ENCODE data around the gene CDC123.
"Not testable (repeated sequence)": the region's sequence is repeated elsewhere in the genome, so short reads cannot be mapped to it uniquely, and the experiment has no call there.

Gene CDC123

DNA sequence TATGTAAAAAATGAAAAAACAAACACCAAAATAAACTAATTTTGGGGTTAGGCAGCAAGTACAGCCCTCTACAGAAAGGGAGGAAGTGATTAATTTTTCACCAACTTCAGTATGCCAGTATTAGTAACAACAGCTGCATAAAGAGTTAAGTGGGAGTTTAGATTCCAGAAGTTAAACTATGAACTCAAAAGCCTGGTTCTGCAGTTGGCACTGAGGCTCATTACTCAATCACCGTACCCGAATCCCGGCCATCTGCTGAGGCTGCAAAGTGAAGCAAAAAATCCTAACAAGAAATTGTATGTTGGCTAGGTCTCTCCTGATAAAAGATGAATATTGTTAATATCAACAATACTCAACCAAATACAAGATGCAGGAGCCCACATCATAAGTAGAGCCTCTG lies 4.3 kb upstream of the CDC123 start:
- DNase-seq (ENCODE audit: low read depth in 2 of 2), result no peak

DNA sequence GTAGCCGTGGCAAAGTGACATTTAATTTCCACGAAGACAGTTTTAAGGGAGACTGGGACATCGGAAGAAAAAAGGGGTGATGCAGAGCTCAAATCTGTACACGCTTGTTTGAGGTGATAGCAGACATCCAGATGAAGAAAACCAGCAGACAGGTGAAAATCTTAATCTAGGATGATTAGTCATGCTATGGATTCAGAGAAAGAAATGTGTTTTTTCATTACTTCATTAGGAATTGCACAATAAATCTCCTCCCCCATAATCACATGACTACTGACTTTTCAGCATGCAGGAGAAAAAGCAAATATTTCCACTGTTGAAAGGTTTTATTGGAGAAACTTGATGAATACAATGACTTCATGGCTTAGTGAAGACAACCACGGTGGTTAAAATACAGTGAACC lies 2.8 kb upstream of the CDC123 start:
- DNase-seq (ENCODE audit: low read depth in 2 of 2), result no peak

DNA sequence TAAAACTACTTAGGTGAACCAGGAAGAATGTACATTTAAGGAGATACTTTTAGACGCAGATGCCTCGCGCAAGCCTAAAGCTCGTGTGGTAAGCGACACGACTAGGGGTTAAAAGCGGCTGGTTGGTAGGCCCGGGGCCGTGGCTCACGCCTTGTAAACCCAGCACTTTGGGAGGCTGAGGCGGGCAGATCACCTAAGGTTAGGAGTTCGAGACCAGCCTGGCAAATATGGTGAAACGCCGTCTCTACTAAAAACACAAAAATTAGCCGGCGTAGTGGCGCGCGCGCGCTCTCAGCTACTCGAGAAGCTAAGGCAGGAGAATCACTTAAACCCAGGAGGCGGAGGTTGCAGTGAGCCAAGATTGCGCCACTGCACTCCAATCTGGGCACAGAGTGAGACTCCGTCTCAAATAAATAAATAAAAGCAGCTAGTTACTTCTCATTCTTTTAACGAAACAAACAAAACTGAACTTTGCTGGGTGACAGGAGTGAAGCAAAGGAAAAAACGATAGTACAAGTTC lies 1.2 kb upstream of the CDC123 start:
- DNase-seq (ENCODE audit: low read depth in 2 of 2), result no peak

DNA sequence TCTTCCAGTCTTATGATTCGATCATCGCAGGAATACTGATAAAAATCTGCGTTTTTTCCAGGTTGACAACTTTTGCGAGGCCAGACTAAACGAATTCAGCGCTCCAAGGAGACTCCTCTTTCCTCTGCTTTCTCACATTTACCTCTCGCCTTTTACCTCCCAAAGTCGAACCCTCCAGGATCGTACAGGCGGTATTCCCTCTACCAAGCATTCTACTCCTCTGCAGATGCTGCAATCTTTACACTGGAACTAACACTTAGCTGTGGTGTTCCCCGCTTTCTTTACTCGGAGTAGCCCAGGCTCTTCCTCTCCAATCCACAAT lies 746 bp upstream of the CDC123 start:
- DNase-seq (ENCODE audit: low read depth in 2 of 2), result no peak

DNA sequence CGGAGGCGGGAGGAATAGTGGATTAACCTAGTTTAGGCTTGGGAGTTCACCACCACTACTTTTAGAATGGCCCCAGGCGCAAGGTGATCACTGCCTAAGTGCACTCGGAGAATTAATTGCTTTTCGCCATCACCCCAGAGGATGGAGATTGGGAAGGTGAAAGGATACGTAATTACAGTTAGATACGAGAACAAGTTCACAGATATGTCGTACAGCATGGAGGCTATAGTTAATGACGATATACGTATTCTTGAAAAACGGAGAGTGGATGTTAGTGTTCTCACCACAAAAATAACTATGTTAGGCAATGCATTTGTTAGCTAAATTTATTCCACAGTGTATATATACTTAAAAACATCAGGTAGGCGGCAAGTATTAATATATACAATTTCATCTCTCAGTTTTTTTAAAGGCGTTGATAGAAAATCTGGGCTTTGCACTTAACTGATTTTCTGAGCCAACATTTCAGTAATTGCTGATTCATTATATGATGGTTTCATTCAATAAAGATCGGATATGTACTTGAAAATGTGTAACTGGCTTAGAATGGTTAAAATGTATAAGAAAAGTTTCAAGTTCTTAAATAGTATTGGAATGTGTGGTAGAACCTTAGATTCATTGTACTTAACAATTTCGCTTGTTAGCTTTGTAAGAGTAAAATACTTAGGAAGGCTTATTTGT lies 683 bp downstream of the CDC123 start:
- no peak for DNase-seq (ENCODE audit: low read depth in 2 of 2)

DNA sequence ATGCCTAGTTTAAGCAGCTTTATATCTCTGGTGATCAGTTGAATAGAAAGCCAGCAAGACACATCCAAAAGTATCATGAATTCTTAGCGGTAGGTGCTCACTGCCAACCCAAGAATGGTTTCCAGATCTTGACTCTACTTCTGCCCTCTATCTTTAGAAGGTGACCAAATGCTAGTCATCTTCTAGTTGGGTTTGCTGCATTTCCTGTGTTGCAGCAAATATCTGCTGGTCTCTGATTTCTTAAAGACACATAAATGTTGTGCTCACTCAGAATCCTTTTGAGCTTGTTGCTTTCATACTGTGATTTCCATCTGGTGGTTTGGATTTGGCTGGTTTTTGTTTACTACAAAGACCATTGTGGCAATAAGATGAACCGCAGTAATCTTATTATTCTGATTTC lies 2.2 kb downstream of the CDC123 start:
- DNase-seq (ENCODE audit: low read depth in 2 of 2), result no peak

DNA sequence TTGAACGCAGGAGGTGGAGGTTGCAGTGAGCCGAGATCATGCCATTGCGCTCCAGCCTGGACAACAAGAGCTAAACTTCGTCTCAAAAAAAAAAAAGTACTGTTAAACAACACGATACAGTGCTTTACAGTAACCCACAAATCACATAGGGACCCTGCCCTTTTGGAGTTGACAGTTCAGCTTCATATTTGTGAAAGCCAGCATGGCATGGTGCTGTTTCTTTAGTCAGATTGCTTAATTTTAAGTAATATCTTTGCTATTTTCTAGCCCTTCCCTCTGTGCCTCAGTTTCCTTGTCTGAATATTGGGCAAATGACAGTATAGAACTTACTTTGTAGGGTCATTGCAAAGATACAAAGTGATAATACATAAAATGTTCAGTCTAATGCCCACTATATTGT lies 4.9 kb downstream of the CDC123 start:
- no peak for DNase-seq (ENCODE audit: low read depth in 2 of 2)

DNA sequence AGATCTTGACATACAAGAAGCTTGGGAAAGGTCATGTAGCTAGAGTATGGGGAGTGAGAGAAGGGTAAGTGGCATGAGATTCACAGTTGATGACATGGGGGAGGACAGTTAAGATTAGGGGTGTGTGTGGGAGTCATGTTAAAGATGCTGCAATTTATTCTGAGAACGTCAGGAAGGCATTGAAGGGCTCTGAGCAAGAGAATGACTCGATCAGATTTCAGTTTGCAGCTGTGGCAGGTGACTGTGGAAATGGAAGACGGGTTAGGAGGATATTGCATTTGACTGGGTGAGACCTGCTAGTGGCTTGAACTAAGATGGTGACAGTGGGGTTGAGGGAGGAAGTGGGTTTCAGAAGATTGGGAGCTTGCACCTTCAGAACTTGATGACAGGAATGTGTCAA lies 5.6 kb downstream of the CDC123 start:
- no peak for DNase-seq (ENCODE audit: low read depth in 2 of 2)

DNA sequence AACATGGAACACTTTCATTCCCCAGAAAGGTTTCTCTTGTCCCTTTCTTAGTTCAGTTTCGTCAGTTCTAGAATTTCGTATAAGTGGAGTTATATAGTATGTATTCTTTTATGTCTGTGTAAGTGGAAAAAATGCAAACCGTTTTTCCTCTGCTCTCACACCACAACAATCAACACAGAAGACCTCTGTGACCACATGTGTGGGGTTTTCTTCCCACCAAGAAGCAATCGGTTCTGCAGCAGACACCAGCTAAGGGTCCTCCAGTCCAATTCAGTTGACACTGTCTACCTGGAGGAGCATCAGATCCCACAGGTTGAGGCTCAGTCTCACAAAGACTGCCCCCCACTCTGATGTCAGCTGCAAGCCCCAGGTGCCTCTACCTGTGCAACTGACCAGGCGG lies 6.2 kb downstream of the CDC123 start:
- DNase-seq (ENCODE audit: low read depth in 2 of 2), result no peak

DNA sequence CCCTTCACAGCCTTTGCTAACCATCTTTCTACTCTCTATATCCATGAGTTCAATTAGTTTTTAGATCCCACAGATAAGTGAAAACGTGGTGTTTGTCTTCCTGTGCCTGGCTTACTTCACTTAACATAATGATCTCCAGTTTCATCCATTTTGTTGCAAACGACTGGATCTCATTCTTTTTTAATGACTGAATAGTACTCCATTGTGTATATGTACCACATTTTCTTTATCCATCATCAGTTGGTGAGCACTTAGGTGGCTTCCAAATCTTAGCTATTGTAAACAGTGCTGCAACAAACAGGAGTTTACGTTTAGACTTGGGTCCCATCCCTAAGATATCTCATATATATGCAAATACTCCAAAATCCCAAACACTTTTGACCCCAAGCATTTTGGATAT lies 9.1 kb downstream of the CDC123 start:
- DNase-seq (ENCODE audit: low read depth in 2 of 2), result no peak

DNA sequence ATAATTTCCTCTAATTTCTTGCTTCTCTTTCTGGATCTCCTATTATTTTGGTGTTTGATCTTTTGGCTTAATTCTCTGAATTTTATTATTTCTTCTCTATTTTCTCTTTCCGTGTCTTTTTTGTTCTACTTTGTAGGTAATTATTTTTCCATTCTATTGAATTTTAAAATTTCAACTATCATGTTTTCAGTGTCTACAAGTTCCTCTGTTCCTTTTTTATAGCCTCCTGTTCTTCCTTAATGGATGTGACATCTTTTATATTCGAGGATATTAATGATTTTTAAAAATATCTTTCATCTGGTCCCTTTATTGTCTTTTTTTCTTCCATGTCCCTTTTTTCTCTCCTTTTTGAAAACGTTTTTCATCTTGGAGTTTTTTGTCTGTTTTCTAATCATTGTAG lies 11.1 kb downstream of the CDC123 start:
- DNase-seq (ENCODE audit: low read depth in 2 of 2), result no peak

DNA sequence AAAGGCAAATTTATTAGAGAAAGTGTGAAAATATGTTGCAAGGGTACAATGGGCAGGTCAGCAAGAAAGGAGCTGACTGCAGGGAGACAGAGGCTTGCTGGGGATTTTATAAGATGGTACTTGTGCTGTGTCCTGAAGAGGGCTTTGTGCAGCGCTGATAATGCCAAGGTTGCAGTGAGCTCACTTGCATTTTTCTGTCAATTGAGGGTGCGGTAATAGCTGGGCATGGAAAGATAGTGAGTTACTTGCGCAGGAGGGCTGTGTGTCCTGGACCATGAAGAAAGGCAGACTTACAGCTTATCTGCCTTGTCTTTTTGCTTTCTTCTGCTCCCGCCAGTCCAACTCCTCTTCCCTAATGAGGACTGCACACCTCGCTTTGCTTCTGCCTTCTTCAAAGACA lies 12.5 kb downstream of the CDC123 start:
- DNase-seq (ENCODE audit: low read depth in 2 of 2), result no peak

DNA sequence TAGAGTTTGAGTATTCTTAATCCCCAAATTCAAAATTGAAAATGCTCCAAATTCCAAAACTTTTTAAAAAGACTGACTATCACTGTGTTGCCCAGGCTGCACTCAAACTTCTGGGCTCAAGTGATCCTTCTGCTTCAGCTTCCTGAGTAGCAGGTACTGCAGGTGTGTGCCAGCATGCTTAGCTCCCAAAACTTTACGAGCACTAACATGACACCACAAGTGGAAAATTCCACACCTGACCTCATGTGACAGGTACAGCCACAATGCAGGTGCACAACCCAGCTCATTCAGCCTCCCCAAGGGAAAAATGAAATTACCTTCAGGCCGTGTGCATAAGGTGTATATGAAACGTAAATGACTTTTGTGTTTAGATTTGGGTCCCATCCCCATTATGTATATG lies 16.5 kb downstream of the CDC123 start:
- no peak for DNase-seq (ENCODE audit: low read depth in 2 of 2)

DNA sequence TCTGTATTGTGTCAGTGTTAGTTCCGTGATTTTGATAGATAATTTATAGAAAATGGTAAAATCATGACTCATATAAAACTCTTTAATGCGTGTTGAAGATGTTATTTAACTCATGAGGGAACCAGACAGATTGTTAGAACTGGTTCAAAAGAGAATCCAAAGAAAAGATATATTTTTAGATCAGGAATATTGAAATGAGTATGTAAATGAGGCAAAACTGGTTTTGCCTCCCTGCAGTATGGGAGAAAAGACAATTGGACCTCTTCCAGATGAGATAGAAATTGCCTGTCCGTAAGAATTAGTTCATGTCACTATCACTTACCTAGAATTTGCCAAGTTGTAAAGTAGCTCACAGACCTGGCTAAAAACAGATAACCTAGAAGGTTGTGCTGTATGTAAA lies 17.6 kb downstream of the CDC123 start:
- no peak for DNase-seq (ENCODE audit: low read depth in 2 of 2)

DNA sequence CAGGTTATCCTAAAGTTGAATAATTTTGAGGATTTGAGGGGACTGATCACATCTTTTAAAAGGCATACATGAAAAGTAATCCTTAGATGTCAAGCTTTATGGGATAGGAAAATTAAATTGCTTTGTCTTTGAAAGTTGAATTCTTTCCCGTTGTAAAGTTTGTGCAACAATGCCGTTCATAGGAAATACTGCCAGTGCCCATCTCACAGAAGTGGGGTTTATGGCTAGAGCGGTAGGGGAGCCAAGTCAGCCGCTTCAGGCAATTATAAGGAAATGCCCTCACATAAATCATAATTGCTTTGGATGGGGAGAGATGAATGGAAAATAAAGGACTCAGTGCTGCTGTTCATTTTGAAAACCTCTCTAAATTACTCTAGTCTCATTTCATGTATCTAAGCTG lies 18.1 kb downstream of the CDC123 start:
- DNase-seq (ENCODE audit: low read depth in 2 of 2), result no peak

DNA sequence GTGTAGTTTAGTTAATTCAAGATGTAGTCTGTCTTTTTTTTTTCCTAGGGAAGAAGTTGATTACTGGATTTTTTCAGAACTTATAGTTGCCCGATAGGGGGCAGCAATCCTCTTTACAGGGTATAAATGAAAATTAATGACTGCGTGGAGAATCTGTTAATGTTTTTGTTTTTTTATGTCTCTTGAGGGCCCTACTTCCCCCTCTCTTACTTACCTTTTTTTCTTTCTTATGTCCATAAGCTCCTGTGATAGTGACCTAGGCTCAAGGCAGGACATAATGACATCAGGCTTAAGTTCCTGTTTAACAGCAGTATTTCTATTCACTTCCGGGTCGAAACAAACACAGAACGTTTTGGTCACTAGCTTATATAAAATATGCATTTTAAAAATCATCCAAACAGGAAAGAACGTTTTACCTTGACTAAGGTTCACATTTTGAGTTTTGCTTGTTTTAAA lies 18.8 kb downstream of the CDC123 start:
- no peak for DNase-seq (ENCODE audit: low read depth in 2 of 2)

DNA sequence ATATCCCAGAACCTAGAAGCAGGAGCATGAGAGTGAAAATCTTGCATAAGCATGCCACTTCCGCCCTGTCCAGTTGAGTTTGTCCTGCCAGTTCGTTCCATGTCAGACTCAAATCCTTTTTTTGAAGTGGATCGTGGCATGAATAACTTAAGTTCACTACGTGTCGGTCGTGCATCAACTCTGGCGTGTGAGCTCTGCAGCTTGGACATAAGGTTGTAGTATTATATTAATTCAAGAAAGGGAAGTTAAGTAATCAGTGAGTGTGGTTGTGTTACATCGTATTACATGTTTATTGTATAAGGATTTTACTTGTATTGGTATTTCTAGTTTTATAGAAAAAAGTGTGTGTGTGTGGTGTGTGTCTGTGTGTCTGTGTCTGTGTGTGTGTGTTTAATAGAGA lies 23.0 kb downstream of the CDC123 start:
- no peak for DNase-seq (ENCODE audit: low read depth in 2 of 2)

DNA sequence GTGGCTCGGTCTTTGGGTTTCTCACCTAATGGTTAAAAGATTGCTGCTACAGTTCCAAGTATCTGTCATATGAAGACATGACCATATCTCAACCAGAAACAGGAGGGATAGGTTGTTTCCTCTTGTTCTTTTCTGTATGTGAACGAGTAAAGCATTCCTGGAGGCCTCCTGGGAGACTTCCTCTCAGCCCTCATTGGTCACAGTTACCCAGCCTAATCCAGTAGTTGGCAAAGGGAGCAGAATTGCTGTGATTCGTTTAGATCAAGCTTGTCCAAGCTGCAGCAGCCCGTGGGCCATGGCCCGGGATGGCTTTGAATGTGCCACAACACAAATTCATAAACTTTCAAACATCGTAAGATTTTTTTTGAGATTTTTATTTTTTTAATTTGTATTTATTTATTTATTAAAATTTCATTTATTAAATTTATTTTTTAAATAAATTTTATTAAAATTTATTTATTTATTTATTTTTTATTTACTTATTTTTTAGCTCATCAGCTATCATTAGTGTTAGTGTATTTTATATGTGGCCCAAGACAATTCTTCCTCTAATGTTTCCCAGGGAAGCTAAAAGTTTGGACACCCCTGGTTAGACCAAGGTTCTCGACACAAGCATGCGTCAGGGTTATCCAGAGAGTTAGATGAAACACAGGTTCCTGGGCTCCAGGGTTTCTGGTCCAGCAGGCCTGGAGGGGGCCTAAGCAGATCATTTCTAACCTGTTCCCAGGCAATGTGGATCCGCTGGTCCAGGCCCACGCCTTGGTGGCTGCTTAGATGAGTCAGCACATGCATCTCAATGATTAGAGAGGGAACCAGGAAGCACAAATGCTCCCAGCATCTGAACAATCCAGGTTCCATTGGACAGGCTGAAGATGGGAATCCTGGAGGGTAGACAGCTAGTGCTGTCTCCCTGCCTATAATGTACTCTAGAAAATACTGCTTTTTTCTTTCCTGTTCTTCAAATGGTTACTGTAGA lies 25.6 kb downstream of the CDC123 start:
- no peak for DNase-seq (ENCODE audit: low read depth in 2 of 2)

DNA sequence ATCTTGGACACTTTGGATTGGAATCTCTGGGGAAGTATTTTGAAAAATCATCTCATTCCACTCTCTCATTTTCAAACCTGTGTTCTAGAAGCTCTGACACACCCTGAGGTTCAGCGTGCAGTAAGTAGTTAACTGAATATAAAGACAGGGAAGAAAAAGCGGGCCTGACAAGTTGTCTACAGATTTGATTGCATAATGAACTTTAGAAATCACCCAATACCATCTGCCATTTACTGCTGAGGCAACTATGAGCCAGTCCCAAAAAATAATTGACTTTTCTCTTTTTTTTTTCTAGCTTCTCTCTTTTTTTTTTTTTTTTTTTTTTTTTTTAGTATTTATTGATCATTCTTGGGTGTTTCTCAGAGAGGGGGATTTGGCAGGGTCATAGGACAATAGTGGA lies 29.5 kb downstream of the CDC123 start:
- DNase-seq (ENCODE audit: low read depth in 2 of 2), result no peak

DNA sequence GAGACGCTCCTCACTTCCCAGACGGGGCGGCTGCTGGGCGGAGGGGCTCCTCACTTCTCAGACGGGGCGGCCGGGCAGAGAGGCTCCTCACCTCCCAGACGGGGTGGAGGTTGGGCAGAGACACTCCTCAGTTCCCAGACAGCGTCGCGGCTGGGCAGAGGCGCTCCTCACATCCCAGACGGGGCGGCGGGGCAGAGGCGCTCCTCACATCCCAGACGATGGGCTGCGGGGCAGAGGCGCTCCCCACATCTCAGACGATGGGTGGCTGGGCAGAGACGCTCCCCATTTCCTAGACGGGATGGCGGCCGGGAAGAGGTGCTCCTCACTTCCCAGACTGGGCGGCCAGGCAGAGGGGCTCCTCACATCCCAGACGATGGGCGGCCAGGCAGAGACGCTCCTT lies 30.4 kb downstream of the CDC123 start:
- DNase-seq (ENCODE audit: low read depth in 2 of 2), result not testable (repeated sequence)

DNA sequence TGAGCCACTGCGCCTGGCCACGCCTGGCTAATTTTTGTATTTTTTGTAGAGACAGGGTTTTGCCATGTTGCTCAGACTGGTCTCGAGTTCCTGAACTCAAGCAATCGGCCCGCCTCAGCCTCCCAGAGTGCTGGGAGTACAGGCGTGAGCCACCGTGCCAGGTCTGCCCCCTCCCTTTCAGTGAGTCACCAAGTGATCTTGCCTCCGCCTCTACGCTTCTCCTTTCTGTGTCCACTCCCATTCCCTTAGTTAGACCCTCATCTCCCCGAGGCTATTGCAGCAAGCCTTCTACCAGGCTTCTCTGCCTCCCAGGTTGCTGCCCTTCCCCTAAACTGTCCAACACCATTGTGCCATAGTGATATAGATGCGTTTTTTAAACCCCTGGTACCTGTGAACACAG lies 32.9 kb downstream of the CDC123 start:
- DNase-seq (ENCODE audit: low read depth in 2 of 2), result no peak

DNA sequence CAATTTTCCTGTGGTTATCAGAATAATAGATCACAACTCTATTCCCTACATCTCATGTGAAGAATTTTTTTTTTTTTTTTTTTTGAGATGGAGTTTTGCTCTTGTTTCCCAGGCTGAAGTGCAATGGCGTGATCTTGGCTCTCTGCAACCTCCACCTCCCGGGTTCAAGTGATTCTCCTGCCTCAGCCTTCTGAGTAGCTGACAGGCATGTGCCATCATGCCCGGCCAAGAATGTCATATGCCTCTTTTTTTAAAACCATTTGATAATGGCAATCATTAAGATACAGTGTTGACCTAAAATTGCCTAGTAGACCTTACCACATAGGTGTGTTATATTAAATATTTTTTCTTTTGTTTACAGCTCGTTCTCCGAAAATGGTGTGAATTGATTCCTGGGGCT lies 38.7 kb downstream of the CDC123 start:
- DNase-seq (ENCODE audit: low read depth in 2 of 2), result not testable (repeated sequence)

DNA sequence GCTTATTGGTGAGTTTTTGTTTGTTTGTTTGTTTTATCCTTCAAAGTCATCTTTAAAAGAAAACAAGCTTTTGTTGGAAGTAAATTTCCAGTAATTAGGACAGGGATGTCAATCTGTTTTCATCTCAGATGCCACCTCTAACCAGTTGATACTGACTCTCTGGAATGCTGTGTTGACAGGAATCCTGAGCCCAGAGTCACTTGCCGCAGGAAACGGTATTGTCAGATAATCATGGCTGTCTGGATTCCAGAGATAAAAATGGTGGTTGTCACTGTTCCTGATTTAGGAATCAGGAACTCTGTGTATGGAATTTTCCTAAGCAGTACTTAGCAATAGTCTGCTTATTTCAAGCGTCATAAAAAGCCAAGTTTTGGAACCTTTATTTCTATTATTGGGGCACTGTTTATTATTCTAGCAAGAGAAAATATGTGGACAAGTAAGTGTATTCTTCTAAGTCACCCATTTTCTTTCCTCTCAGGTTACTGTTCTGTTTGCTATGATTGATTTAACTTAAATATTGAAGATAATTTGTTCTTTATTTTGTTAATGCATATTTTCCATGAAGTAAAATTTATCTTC lies 39.2 kb downstream of the CDC123 start:
- DNase-seq (ENCODE audit: low read depth in 2 of 2), result no peak

All from activated CD8-positive, alpha-beta memory T cell treated with anti-CD3 and anti-CD28 coated beads for 4 hours (primary cell).